ENCODE measurements around the gene C6orf62. TPM values are rescaled to one million over a fixed set of nuclear protein-coding genes. Genes with fewer than 3 reads are reported as not detected.

C6orf62 gene
- polyA plus RNA-seq, 1 donor from 2014 or later: 105 TPM

DNA sequence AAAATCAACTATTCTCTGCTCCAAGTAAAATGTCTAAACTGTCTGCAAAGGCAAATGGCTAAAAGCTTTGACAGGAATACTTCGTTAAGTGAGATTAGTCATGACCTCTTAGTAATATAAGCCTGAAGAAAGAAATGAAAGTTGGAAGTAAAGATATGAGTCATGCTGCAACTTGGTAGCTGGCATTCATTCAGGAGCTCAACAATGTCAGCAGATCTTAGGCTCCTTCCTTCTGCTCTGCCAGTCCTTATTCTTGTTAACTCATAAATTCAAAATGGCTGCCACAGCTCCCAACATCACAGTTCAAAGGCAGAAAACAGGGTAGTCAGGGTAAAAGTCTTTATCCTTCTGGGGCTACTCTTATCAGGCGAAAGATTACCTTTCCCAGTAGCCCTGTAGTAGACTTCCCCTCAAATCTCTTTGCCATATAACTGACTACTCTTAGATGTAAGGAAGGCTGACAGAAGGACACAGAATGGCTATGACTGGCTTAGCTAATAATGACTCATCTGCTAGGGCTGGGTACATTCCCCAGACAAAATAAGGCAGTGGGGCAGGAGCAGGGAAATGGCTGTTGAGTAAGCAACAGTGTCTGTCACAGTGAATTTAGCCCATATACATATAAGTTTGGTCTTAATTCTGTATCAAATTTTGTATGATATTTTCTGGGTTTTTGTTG lies 24.4 kb upstream of the C6orf62 start:
- Histone ChIP-seq H3K9ac (ENCODE audit: low read length) (no peak overlapping the region), H3K4me2 (ENCODE audit: low read length) (no peak overlapping the region)

DNA sequence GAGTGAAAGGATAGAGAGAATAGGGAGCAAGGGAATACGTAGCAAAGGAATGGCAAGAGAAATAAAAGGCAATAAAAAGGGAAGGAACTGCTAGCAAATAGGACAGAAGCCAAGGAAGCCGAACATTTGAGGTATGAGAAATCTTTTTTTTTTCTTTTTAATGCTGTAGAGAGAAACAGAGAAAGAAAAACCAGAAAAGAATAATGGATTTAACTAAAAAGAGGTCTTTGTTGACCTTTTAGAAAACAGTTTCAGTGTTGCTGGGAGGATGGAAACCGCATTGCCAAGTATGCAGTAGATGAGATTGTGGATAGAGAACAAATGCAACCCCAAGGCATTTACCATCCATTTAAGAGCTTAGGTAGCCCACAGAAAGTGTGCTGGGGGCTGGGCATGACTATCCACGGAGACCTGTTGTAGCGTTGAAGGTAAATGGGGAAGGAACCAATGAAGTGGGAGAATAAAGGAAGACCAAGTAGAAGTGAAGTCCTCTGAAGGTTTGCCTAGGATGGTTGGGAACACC lies 23.3 kb upstream of the C6orf62 start:
- Histone ChIP-seq H3K36me3 (ENCODE audit: insufficient read depth, low read length) (no peaks in the 10 kb centered on the region), H3K27me3 (ENCODE audit: insufficient read depth, low read depth, low read length) (no peaks in the 10 kb centered on the region), H3K9me2 (ENCODE audit: insufficient read depth, low read length) (no peaks in the 10 kb centered on the region), H3K4me3 (ENCODE audit: low read length) (no peak overlapping the region), H2AFZ (ENCODE audit: low read depth, low read length) (no peak overlapping the region), H3K79me2 (replicated peaks; ENCODE audit: insufficient read depth, low read length) (no peaks in the 10 kb centered on the region), H3F3A (ENCODE audit: insufficient read depth, low read length, poor library complexity, severe bottlenecking) (no peaks in the 10 kb centered on the region), H3K9me3 (ENCODE audit: low read length) (no peaks in the 10 kb centered on the region), H3K27ac (ENCODE audit: low read length) (no peak overlapping the region), H3K4me2 (ENCODE audit: low read length) (no peak overlapping the region), H3K9ac (ENCODE audit: low read length) (no peak overlapping the region), H4K20me1 (ENCODE audit: insufficient read depth) (no peaks in the 10 kb centered on the region)
- TF ChIP-seq, protein P1, sequence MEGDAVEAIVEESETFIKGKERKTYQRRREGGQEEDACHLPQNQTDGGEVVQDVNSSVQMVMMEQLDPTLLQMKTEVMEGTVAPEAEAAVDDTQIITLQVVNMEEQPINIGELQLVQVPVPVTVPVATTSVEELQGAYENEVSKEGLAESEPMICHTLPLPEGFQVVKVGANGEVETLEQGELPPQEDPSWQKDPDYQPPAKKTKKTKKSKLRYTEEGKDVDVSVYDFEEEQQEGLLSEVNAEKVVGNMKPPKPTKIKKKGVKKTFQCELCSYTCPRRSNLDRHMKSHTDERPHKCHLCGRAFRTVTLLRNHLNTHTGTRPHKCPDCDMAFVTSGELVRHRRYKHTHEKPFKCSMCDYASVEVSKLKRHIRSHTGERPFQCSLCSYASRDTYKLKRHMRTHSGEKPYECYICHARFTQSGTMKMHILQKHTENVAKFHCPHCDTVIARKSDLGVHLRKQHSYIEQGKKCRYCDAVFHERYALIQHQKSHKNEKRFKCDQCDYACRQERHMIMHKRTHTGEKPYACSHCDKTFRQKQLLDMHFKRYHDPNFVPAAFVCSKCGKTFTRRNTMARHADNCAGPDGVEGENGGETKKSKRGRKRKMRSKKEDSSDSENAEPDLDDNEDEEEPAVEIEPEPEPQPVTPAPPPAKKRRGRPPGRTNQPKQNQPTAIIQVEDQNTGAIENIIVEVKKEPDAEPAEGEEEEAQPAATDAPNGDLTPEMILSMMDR (IDR thresholded peaks at IDR 0.05; ENCODE audit: poor library complexity, severe bottlenecking): no peak
- TF ChIP-seq, protein P2, sequence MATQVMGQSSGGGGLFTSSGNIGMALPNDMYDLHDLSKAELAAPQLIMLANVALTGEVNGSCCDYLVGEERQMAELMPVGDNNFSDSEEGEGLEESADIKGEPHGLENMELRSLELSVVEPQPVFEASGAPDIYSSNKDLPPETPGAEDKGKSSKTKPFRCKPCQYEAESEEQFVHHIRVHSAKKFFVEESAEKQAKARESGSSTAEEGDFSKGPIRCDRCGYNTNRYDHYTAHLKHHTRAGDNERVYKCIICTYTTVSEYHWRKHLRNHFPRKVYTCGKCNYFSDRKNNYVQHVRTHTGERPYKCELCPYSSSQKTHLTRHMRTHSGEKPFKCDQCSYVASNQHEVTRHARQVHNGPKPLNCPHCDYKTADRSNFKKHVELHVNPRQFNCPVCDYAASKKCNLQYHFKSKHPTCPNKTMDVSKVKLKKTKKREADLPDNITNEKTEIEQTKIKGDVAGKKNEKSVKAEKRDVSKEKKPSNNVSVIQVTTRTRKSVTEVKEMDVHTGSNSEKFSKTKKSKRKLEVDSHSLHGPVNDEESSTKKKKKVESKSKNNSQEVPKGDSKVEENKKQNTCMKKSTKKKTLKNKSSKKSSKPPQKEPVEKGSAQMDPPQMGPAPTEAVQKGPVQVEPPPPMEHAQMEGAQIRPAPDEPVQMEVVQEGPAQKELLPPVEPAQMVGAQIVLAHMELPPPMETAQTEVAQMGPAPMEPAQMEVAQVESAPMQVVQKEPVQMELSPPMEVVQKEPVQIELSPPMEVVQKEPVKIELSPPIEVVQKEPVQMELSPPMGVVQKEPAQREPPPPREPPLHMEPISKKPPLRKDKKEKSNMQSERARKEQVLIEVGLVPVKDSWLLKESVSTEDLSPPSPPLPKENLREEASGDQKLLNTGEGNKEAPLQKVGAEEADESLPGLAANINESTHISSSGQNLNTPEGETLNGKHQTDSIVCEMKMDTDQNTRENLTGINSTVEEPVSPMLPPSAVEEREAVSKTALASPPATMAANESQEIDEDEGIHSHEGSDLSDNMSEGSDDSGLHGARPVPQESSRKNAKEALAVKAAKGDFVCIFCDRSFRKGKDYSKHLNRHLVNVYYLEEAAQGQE (IDR thresholded peaks at IDR 0.05; ENCODE audit: borderline replicate concordance): no peak
- TF ChIP-seq TAF1 (IDR thresholded peaks at IDR 0.05; ENCODE audit: low read depth): no peak
- no peak for TF ChIP-seq EZH2 (IDR thresholded peaks at IDR 0.05; ENCODE audit: borderline replicate concordance, insufficient read depth, low read length, poor library complexity, severe bottlenecking)
- no peak for TF ChIP-seq SMC3 (conservative IDR thresholded peaks at IDR 0.05; ENCODE audit: poor library complexity)
- no peak for TF ChIP-seq RAD21 (conservative IDR thresholded peaks at IDR 0.05)
- TF ChIP-seq POLR2AphosphoS5 (IDR thresholded peaks at IDR 0.05): no peak
- no peak for TF ChIP-seq MXI1 (conservative IDR thresholded peaks at IDR 0.05; ENCODE audit: poor library complexity, severe bottlenecking)
- no peak for TF ChIP-seq EP300 (conservative IDR thresholded peaks at IDR 0.05; ENCODE audit: poor library complexity, severe bottlenecking)

More for the DNA sequence above, 24.4 kb upstream of the C6orf62 start:
- Histone ChIP-seq H3K79me2 (replicated peaks; ENCODE audit: insufficient read depth, low read length) (no peaks in the 10 kb centered on the region), H3K9me3 (ENCODE audit: low read length) (no peaks in the 10 kb centered on the region), H4K20me1 (ENCODE audit: insufficient read depth) (no peaks in the 10 kb centered on the region), H3K27me3 (ENCODE audit: insufficient read depth, low read depth, low read length) (no peaks in the 10 kb centered on the region), H3K4me3 (ENCODE audit: low read length) (no peak overlapping the region), H3K9me2 (ENCODE audit: insufficient read depth, low read length) (no peaks in the 10 kb centered on the region), H3F3A (ENCODE audit: insufficient read depth, low read length, poor library complexity, severe bottlenecking) (no peaks in the 10 kb centered on the region), H3K27ac (ENCODE audit: low read length) (no peak overlapping the region), H3K36me3 (ENCODE audit: insufficient read depth, low read length) (no peaks in the 10 kb centered on the region), H2AFZ (ENCODE audit: low read depth, low read length) (no peak overlapping the region)
- no peak for TF ChIP-seq MXI1 (conservative IDR thresholded peaks at IDR 0.05; ENCODE audit: poor library complexity, severe bottlenecking)
